GM18907 (cell line): ENCODE results near the gene MISP3.

ENCODE experiments used
- ATAC-seq: cut with Tn5 transposase; IDR thresholded peaks from one replicate; pipeline ENCODE4 v1.9.1; 2021; ENCODE audit warnings: mild to moderate bottlenecking, moderate library complexity; ENCODE audit not compliant: unreplicated experiment

Gene MISP3

GRCh38 chr19:14119146-14119545, 46.6 kb downstream of the MISP3 start:
- ATAC-seq, result no peak

GRCh38 chr19:14119644-14120496, 47.3 kb downstream of the MISP3 start:
- ATAC-seq, result no peak

- no peak for ATAC-seq
Measured at GRCh38 chr19:14120497-14120780, 47.9 kb downstream of the MISP3 start.

DNA sequence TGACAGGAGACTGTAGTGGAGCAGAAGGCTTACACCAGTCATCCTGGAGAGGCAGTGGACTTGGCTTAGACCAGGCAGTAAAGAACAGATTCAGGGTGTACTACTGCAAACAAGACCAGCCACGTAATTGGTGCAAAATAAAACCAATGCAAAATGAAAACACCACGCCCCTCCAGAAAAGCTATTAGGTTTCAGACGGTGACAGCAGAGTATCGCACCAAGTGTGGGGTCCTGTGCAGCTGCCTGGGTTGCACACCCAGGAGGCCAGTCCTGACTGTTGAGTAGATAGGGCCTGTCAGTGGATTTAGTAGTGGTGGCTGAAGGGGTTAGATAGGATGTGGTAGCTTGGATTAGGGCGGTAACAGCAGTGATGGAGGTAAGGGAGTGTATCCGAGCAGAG, 50.3 kb downstream of the MISP3 start:
- ATAC-seq, result no peak
